Right lobe of liver (tissue), 6 donors: Measurements from ENCODE around the gene RAB3A. TPM values are rescaled to one million over a fixed set of nuclear protein-coding genes. Genes with fewer than 3 reads are reported as not detected.

Experiments
- ATAC-seq, 4 donors: fragments of 200-7000 bp; cut with Tn5 transposase; one replicate each; pipeline ENCODE4 v1.9.1; 2020; ENCODE audit warnings: mild to moderate bottlenecking in 4 of 4, moderate library complexity in 4 of 4
- DNase-seq, 3 donors: peaks; one replicate each; pipeline ENCODE4 v3.0.0-alpha.2; 2020
- H3K27ac ChIP-seq, 3 donors: fragments of 200-600 bp; one replicate each; pipeline ENCODE4 v1.8.0; 2022
- H3K27me3 ChIP-seq, 2 donors: fragments of 200-600 bp; one replicate each; pipeline ENCODE4 v1.8.0; 2022
- H3K36me3 ChIP-seq, 4 donors: fragments of 200-600 bp; sonication (generic) in 1 of 4; one replicate each; pipeline versions ENCODE4 v1.5.1 to v1.8.0; 2017 to 2022; ENCODE audit warnings: control low read depth in 1 of 4
- H3K4me1 ChIP-seq, 4 donors: fragments of 200-600 bp; sonication (generic) in 1 of 4; one replicate each; pipeline versions ENCODE4 v1.5.1 to v1.8.0; 2017 to 2022; ENCODE audit warnings: control low read depth in 1 of 4
- H3K4me3 ChIP-seq, 3 donors: fragments of 200-600 bp; one replicate each; pipeline ENCODE4 v1.8.0; 2022
- H3K9me3 ChIP-seq, 4 donors: fragments of 200-600 bp; sonication (generic) in 1 of 4; one replicate each; pipeline versions ENCODE4 v1.5.1 to v1.8.0; 2017 to 2022; ENCODE audit warnings: control low read depth in 1 of 4
- CTCF ChIP-seq, 4 donors: fragments of 200-600 bp in 3 of 4; fragments of 450-650 bp in 1 of 4; IDR thresholded peaks; one replicate each; pipeline versions ENCODE4 v1.5.1 to v1.8.0; 2016 to 2022; ENCODE audit warnings: antibody characterized with exemption in 4 of 4, mild to moderate bottlenecking in 2 of 4
- POLR2A ChIP-seq: fragments of 450-650 bp; IDR thresholded peaks from one replicate; pipeline ENCODE4 v1.6.1; 2017; ENCODE audit warnings: antibody characterized with exemption, mild to moderate bottlenecking
- WGBS: methylation state at CpG from one replicate; pipeline ENCODE4 v1.1.6; 2018; ENCODE audit warnings: low coverage, low lambda C conversion rate; ENCODE audit not compliant: insufficient coverage; ENCODE audit errors: missing lambda C conversion rate; 5-methylcytosine and 5-hydroxymethylcytosine counted together
- intact Hi-C, 2 donors: fragments of 100-400 bp; cut with DNase I; formaldehyde crosslinking; loops; one replicate each; pipeline versions ENCODE4 v1.11.2 to v1.14.1; 2022
- total RNA-seq, 6 experiments: library from RNA; depleted of rRNA in 2 of 6; stranded (reverse); fragments of >200 nt in 2 of 6; fragmentation: NEBNext Ultra II Directional in 3 of 6; extraction: Animal tissue kit (Norgen Biotek cat#: 25700) in 3 of 6; gene quantifications; one replicate each; pipeline versions ENCODE4 v1.1.0 to v1.2.4, GENCODE V29; 2016 to 2023
- donor health status: DM: no; HTN: yes; CAD: no.
- donor health status: DM: no; HTN: no; CAD: no.
- donor health status: DM: no; HTN: no; CAD: no.
- donor health status: DM: no; HTN: yes; CAD: no.
- donor health status: DM: no; HTN: yes; CAD: no.

Gene RAB3A
- total RNA-seq, 6 experiments from 2014 or later = 0.81 to 2.6 (median 1.4) TPM

GRCh38 chr19:18158467-18158866 is 45.4 kb downstream of the RAB3A start:
- TF ChIP-seq CTCF (IDR thresholded peaks at IDR 0.05) = no peak
- TF ChIP-seq POLR2A = no peak
- intact Hi-C loops = no loop called here
- Histone ChIP-seq H3K4me3 (no peak overlapping the region), H3K4me1 (peaks cover 0 to 37% (median 15%) of the 10 kb centered on the region in 4 donors), H3K27me3 (no peaks in the 10 kb centered on the region), H3K9me3 (no peaks in the 10 kb centered on the region), H3K36me3 (peaks cover 0 to 17% (median 5%) of the 10 kb centered on the region in 4 donors), H3K27ac (no peak overlapping the region)
- ATAC-seq = no peak
- DNase-seq = no peak
- WGBS = 58% methylated on average over 4 of the region's 4 CpGs

- no peaks in the 10 kb centered on the region for H3K9me3 ChIP-seq
- H3K4me1 ChIP-seq = peaks cover 0 to 37% (median 15%) of the 10 kb centered on the region in 4 donors
- intact Hi-C loops = no loop called here
- WGBS = 57% methylated on average over 15 of the region's 18 CpGs
- DNase-seq (peak in 2 of 3 donors; percentile 44 to 61), ATAC-seq (no peak)
- TF ChIP-seq CTCF (IDR thresholded peaks at IDR 0.05) (no peak), POLR2A (no peak)
- H3K36me3 ChIP-seq = peaks cover 0 to 9% (median 0%) of the 10 kb centered on the region in 4 donors
- no peak overlapping the region for H3K27ac ChIP-seq
- no peaks in the 10 kb centered on the region for H3K27me3 ChIP-seq
- no peak overlapping the region for H3K4me3 ChIP-seq
Observed at GRCh38 chr19:18157465-18158063, 46.3 kb downstream of the RAB3A start.

GRCh38 chr19:18156841-18157464 is 46.9 kb downstream of the RAB3A start:
- no peak for TF ChIP-seq CTCF (IDR thresholded peaks at IDR 0.05)
- no peak for TF ChIP-seq POLR2A
- peaks cover 0 to 4% (median 0%) of the 10 kb centered on the region in 4 donors for H3K36me3 ChIP-seq
- ATAC-seq = peak in 3 of 4 donors; percentile 1 to 5 (median 4)
- no peaks in the 10 kb centered on the region for H3K27me3 ChIP-seq
- WGBS = 27% methylated on average over 3 of the region's 22 CpGs
- H3K9me3 ChIP-seq = no peaks in the 10 kb centered on the region
- peaks cover 0 to 39% (median 15%) of the 10 kb centered on the region in 4 donors for H3K4me1 ChIP-seq
- intact Hi-C loops = no loop called here
- peak overlapping the region in 1 of 3 donors; percentile 26 for H3K27ac ChIP-seq
- H3K4me3 ChIP-seq = no peak overlapping the region
- DNase-seq = peak; percentile 88 to 90 (median 89)

GRCh38 chr19:18156268-18156667 is 47.6 kb downstream of the RAB3A start:
- no peak for TF ChIP-seq POLR2A
- no peak for TF ChIP-seq CTCF (IDR thresholded peaks at IDR 0.05)
- 86% methylated on average over 6 of the region's 6 CpGs for WGBS
- intact Hi-C loops = no loop called here
- no peak for ATAC-seq
- Histone ChIP-seq H3K4me3 (no peak overlapping the region), H3K27me3 (no peaks in the 10 kb centered on the region), H3K9me3 (no peaks in the 10 kb centered on the region), H3K27ac (peak overlapping the region in 1 of 3 donors; percentile 26), H3K4me1 (peaks cover 0 to 42% (median 16%) of the 10 kb centered on the region in 4 donors), H3K36me3 (peaks cover 0 to 4% (median 0%) of the 10 kb centered on the region in 4 donors)
- peak in 1 of 3 donors; percentile 47 for DNase-seq
